Lung (tissue), 12 donors: ENCODE data around the gene C11orf52. TPM values are rescaled to one million over a fixed set of nuclear protein-coding genes. Genes with fewer than 3 reads are reported as not detected.

ENCODE experiments used
- ATAC-seq: fragments of 200-7000 bp; cut with Tn5 transposase; one replicate; pipeline ENCODE4 v1.9.1; 2020; ENCODE audit warnings: moderate number of reproducible peaks; ENCODE audit not compliant: insufficient read depth, low FRiP score
- DNase-seq, 3 donors: peaks; one replicate each; pipeline ENCODE4 v3.0.0-alpha.2; 2013 to 2017
- H3K27ac ChIP-seq, 2 donors: one replicate each; pipeline ENCODE4 v1.5.1; 2013; ENCODE audit warnings: mild to moderate bottlenecking in 2 of 2, moderate library complexity in 2 of 2, control low read depth in 1 of 2, inconsistent platforms in 1 of 2, low read depth in 1 of 2, low read length in 1 of 2
- H3K27me3 ChIP-seq, 3 donors: one replicate each; pipeline ENCODE4 v1.5.1; 2013; ENCODE audit warnings: low read length in 2 of 3; ENCODE audit not compliant: control insufficient read depth in 3 of 3, insufficient read depth in 3 of 3
- H3K36me3 ChIP-seq, 4 donors: one replicate each; pipeline ENCODE4 v1.5.1; 2013; ENCODE audit warnings: low read length in 4 of 4, mild to moderate bottlenecking in 1 of 4, moderate library complexity in 1 of 4; ENCODE audit not compliant: control insufficient read depth in 4 of 4, insufficient read depth in 4 of 4
- H3K4me1 ChIP-seq, 5 donors: one replicate each; pipeline ENCODE4 v1.5.1; 2013; ENCODE audit warnings: low read length in 5 of 5, mild to moderate bottlenecking in 2 of 5, moderate library complexity in 1 of 5; ENCODE audit not compliant: control insufficient read depth in 5 of 5, insufficient read depth in 5 of 5
- H3K4me3 ChIP-seq: one replicate; pipeline ENCODE4 v1.5.1; 2013; ENCODE audit warnings: mild to moderate bottlenecking, control low read depth, moderate library complexity
- H3K9ac ChIP-seq, 2 donors: one replicate each; pipeline ENCODE4 v1.5.1; 2013; ENCODE audit warnings: low read length in 2 of 2, control low read depth in 1 of 2; ENCODE audit not compliant: insufficient read depth in 1 of 2
- H3K9me3 ChIP-seq, 4 donors: one replicate each; pipeline ENCODE4 v1.5.1; 2013; ENCODE audit warnings: low read length in 3 of 4, mild to moderate bottlenecking in 1 of 4, moderate library complexity in 1 of 4; ENCODE audit not compliant: control insufficient read depth in 4 of 4, insufficient read depth in 3 of 4
- WGBS, 2 donors: extraction: QIAGEN DNeasy Blood & Tissue Kit; methylation state at CpG; one replicate each; pipeline ENCODE4 v1.1.7; 2013; 5-methylcytosine and 5-hydroxymethylcytosine counted together
- polyA plus RNA-seq, 2 donors: library from polyadenylated mRNA; stranded (reverse); fragments of 200-250 nt; gene quantifications; one replicate each; pipeline ENCODE4 v1.2.1, GENCODE V29; 2013
- total RNA-seq, 2 donors: library from RNA; depleted of rRNA in 1 of 2; stranded (reverse); fragments of >200 nt in 1 of 2; gene quantifications; one replicate each; pipeline ENCODE4 v1.2.1, GENCODE V29; 2014 to 2021
- TF ChIP-seq, protein P1 (sequence below): IDR thresholded peaks from 2 replicates; pipeline ENCODE4 v1.5.1; 2012; ENCODE audit warnings: mild to moderate bottlenecking; ENCODE audit errors: control extremely low read depth, extremely low read depth
- donor health status: control.
- donor health status: control.
- donor health status: Bipolar disorder and iron deficiency.
- donor health status: healthy.
- donor health status: DM: yes; HTN: yes; CAD: no.

The C11orf52 gene
- total and polyA plus RNA-seq, 4 donors, result 11.1 to 20.4 (median 15.3) TPM

DNA sequence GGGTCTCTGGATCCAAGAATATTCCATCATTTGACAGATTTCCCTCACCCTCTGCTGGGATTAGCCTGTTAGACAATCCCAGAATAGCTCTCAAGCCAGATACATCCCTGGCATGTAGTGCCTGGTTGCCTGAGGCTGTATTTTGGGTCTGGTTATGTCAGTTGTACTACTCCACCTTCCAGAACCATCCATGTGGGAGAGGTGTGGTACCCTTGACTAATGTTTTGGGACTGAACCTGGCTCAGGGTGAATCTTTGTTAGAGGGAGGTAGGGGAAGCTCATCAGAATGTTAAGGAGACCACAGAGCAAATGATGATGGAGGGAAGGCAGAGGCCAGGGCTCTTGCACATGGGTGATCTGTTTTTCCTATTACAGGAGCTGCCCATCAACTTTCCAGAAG, 5.2 kb downstream of the C11orf52 start:
- H3K27ac ChIP-seq, result peak overlapping the region; percentile 80 to 97
- H3K9me3 ChIP-seq, result no peaks in the 10 kb centered on the region
- ATAC-seq, result no peak
- peaks cover 7 to 37% (median 15%) of the 10 kb centered on the region in 5 donors for H3K4me1 ChIP-seq
- H3K9ac ChIP-seq, result peak overlapping the region in 1 of 2 donors; percentile 79
- H3K27me3 ChIP-seq, result no peaks in the 10 kb centered on the region
- no peaks in the 10 kb centered on the region for H3K36me3 ChIP-seq
- DNase-seq, result peak in 1 of 3 donors; percentile 14
- TF ChIP-seq, protein P1, sequence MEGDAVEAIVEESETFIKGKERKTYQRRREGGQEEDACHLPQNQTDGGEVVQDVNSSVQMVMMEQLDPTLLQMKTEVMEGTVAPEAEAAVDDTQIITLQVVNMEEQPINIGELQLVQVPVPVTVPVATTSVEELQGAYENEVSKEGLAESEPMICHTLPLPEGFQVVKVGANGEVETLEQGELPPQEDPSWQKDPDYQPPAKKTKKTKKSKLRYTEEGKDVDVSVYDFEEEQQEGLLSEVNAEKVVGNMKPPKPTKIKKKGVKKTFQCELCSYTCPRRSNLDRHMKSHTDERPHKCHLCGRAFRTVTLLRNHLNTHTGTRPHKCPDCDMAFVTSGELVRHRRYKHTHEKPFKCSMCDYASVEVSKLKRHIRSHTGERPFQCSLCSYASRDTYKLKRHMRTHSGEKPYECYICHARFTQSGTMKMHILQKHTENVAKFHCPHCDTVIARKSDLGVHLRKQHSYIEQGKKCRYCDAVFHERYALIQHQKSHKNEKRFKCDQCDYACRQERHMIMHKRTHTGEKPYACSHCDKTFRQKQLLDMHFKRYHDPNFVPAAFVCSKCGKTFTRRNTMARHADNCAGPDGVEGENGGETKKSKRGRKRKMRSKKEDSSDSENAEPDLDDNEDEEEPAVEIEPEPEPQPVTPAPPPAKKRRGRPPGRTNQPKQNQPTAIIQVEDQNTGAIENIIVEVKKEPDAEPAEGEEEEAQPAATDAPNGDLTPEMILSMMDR, result no peak
- H3K4me3 ChIP-seq, result no peak overlapping the region

DNA sequence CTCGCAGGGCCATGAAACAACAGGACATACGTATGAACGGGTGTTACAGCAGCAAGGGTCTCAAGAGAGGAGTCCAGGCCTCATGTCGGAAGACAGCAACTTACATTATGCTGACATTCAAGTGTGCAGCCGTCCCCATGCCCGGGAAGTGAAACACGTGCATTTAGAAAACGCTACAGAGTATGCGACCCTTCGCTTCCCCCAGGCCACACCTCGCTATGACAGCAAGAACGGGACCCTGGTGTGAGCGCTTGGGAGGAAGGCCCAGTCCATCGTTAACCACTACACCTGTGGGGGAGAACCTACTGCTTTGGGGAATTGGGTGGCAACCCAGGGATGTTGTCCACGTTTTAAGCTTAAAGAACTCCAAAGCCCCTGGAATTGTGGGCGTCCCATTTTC, 7.2 kb downstream of the C11orf52 start:
- no peak for DNase-seq
- 94 to 95% methylated on average over 16 of the region's 16 CpGs for WGBS, 2 donors
- H3K27ac ChIP-seq, result peak overlapping the region; percentile 88 to 95

DNA sequence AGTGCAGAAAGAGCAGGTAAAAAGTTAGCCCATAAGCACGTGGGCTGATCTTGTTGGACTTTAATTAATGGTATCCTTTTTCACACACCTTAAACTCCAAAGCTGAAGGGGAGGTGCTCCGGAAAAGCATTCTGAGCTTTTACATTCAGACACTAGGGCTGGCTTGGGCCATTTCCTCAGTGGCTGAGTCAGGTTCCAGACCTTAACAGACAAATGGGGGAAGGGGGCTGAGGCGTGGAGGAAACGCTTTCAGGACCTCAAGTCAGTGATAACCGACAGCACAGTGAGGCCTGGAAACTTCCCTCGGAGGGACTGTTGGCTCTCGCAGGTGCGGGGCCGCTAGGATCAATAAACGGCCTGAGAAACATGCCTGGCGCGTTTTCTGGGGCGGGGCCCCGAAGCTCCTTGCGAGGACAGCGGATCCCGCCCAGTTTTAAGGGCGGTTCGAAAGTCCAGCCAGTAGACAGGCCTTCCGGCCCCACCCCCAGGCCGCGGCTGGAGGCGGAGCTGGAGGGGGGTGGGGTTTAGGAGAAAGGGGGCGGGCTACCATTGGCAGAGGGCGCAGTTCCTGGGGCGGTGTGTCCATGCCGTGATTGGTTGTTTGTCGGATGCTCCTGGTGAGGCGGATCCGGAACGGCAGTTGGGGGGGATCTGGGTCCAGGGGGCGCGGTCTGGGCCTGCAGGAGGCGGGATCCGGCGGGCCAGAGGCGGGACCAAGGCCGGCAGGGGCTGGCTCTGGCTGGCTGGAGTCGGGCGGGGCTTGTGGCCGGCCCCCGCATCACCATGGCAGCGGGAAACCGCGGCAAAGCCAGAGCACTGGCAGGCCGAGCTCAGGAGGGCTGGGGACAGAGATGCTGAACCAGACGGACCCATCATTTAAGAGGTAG, 8.0 kb downstream of the C11orf52 start:
- peaks cover 7 to 37% (median 15%) of the 10 kb centered on the region in 5 donors for H3K4me1 ChIP-seq
- H3K4me3 ChIP-seq, result peak overlapping the region; percentile 59
- peak overlapping the region in 1 of 2 donors; percentile 87 for H3K9ac ChIP-seq
- no peaks in the 10 kb centered on the region for H3K36me3 ChIP-seq
- TF ChIP-seq, protein P1, result no peak
- DNase-seq, result peak; percentile 97 to 99 (median 99)
- H3K27ac ChIP-seq, result peak overlapping the region; percentile 88 to 95
- WGBS, 2 donors, result 1% methylated on average over 32 to 47 of the region's 47 CpGs
- H3K27me3 ChIP-seq, result no peaks in the 10 kb centered on the region
- peak; percentile 96 for ATAC-seq
- H3K9me3 ChIP-seq, result no peaks in the 10 kb centered on the region

More for the DNA sequence above, 7.2 kb downstream of the C11orf52 start:
- TF ChIP-seq, protein P1, result no peak
- Histone ChIP-seq H3K4me3 (no peak overlapping the region), H3K4me1 (peaks cover 7 to 37% (median 15%) of the 10 kb centered on the region in 5 donors), H3K36me3 (no peaks in the 10 kb centered on the region), H3K27me3 (no peaks in the 10 kb centered on the region), H3K9me3 (no peaks in the 10 kb centered on the region), H3K9ac (no peak overlapping the region)
- no peak for ATAC-seq
